Ovary (tissue), 3 donors: Measurements from ENCODE around the gene DYNLT4.

Experiments used
- EP300 ChIP-seq: sonication (generic); formaldehyde crosslinking; IDR thresholded peaks from one replicate; pipeline ENCODE4 v1.6.1; 2017; ENCODE audit warnings: antibody characterized with exemption
- POLR2A ChIP-seq: fragments of 450-650 bp; IDR thresholded peaks from one replicate; pipeline ENCODE4 v1.6.1; 2017; ENCODE audit warnings: antibody characterized with exemption, mild to moderate bottlenecking, moderate library complexity
- TF ChIP-seq, protein P1 (sequence below), 3 donors: fragments of 450-650 bp in 2 of 3; fragments of 200-600 bp in 1 of 3; IDR thresholded peaks; one replicate each; pipeline versions ENCODE4 v1.5.1 to v1.8.0; 2016 to 2022; ENCODE audit warnings: antibody characterized with exemption in 3 of 3, mild to moderate bottlenecking in 1 of 3
- donor health status: DM: no; HTN: no; CAD: no.

- no peak for TF ChIP-seq POLR2A
- TF ChIP-seq, protein P1, sequence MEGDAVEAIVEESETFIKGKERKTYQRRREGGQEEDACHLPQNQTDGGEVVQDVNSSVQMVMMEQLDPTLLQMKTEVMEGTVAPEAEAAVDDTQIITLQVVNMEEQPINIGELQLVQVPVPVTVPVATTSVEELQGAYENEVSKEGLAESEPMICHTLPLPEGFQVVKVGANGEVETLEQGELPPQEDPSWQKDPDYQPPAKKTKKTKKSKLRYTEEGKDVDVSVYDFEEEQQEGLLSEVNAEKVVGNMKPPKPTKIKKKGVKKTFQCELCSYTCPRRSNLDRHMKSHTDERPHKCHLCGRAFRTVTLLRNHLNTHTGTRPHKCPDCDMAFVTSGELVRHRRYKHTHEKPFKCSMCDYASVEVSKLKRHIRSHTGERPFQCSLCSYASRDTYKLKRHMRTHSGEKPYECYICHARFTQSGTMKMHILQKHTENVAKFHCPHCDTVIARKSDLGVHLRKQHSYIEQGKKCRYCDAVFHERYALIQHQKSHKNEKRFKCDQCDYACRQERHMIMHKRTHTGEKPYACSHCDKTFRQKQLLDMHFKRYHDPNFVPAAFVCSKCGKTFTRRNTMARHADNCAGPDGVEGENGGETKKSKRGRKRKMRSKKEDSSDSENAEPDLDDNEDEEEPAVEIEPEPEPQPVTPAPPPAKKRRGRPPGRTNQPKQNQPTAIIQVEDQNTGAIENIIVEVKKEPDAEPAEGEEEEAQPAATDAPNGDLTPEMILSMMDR (IDR thresholded peaks at IDR 0.05), result no peak
- TF ChIP-seq EP300, result no peak
These were observed 3.6 kb downstream of the DYNLT4 start for GRCh38 chr1:44803312-44804095.
